Cardiac muscle cell (in vitro differentiated cells and primary cell): ENCODE results near the gene HYAL2. TPM values are rescaled to one million over a fixed set of nuclear protein-coding genes. Genes with fewer than 3 reads are reported as not detected.
A peak's percentile ranks its signal among the peaks of the same experiment; 100 is the strongest.

Source experiments
- DNase-seq, 2 donors: peaks; one replicate each; pipeline versions ENCODE4 v3.0.0 to v3.0.0-alpha.2; 2010 to 2017; ENCODE audit warnings: low read depth in 1 of 2, low spot score in 1 of 2
- H3K27ac ChIP-seq: fragments of 200-600 bp; sonication (generic); 2 replicates; pipeline ENCODE4 v1.5.1; 2016
- H3K27me3 ChIP-seq: fragments of 200-600 bp; sonication (generic); 2 replicates; pipeline ENCODE4 v1.6.0; 2016; ENCODE audit warnings: control low read depth
- H3K36me3 ChIP-seq: fragments of 200-600 bp; sonication (generic); 2 replicates; pipeline ENCODE4 v1.5.1; 2016; ENCODE audit warnings: control low read depth
- H3K4me1 ChIP-seq: fragments of 200-600 bp; sonication (generic); 2 replicates; pipeline ENCODE4 v1.8.1; 2017; ENCODE audit warnings: low read depth, mild to moderate bottlenecking, mixed run types
- H3K4me3 ChIP-seq: fragments of 200-600 bp; sonication (generic); 2 replicates; pipeline ENCODE4 v1.5.1; 2016; ENCODE audit warnings: mild to moderate bottlenecking
- H3K9me3 ChIP-seq: fragments of 200-600 bp; sonication (generic); 2 replicates; pipeline ENCODE4 v1.5.1; 2017; ENCODE audit warnings: low read depth, mild to moderate bottlenecking, control low read depth
- polyA plus RNA-seq: library from polyadenylated mRNA; unstranded; fragments of >200 nt; fragmentation: Nextera tagmentation; extraction: Ambion mirVana; gene quantifications from 2 replicates; pipeline ENCODE4 v1.2.1, GENCODE V29; 2016
- total RNA-seq: library from RNA; depleted of rRNA; stranded (reverse); fragments of >200 nt; gene quantifications from 2 replicates; pipeline ENCODE4 v1.2.3, GENCODE V29; 2016
- TF ChIP-seq, protein P1 (sequence below): IDR thresholded peaks from 2 replicates; pipeline ENCODE4 v1.5.1; 2012; ENCODE audit warnings: low read depth, mild to moderate bottlenecking, low read length

HYAL2 gene
- total and polyA plus RNA-seq, 2 experiments from 2014 or later, result 88.3 to 124 TPM

DNA sequence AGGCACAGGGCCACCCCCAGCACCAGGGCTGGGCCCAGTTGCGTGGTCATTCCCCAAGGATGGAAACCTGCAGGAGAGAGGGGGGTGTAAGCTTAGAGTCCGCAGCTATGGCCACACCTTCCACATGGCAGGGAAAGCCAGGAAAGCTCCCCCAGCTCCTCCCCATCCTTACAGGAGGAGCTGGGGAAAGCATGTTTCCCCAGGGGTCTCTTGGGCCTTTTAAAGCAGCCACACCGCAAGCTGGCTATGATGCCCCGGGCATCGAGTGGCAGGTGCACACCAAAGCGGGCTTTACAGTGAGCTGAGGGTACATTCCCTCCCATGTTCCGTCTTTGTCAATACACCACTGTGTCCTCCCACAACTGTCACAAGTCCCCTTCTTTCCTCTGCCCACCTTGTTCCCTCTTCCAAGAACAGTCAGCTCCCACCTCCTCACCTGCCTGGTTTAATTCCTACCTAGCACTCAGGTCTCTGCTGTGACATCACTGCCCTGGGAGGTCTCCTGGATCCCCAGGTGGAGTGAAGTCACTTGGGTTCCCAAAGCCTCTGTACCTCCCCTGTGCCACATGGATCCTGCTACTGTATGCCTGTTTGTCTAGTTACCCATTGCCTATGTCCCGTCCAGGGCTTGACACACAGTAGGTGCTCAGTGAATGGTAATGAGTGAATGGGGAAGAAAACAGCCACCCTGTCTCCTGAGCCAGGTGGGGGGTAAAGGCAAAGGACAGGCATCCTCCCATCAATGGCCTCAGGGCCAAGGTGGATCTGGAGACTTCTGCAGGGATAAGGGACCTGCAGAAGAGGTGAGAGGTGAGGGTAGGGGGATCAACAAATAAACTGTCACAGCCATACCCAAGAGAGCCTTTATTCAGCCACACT lies 26.8 kb downstream of the HYAL2 start:
- TF ChIP-seq, protein P1, sequence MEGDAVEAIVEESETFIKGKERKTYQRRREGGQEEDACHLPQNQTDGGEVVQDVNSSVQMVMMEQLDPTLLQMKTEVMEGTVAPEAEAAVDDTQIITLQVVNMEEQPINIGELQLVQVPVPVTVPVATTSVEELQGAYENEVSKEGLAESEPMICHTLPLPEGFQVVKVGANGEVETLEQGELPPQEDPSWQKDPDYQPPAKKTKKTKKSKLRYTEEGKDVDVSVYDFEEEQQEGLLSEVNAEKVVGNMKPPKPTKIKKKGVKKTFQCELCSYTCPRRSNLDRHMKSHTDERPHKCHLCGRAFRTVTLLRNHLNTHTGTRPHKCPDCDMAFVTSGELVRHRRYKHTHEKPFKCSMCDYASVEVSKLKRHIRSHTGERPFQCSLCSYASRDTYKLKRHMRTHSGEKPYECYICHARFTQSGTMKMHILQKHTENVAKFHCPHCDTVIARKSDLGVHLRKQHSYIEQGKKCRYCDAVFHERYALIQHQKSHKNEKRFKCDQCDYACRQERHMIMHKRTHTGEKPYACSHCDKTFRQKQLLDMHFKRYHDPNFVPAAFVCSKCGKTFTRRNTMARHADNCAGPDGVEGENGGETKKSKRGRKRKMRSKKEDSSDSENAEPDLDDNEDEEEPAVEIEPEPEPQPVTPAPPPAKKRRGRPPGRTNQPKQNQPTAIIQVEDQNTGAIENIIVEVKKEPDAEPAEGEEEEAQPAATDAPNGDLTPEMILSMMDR, result no peak
- Histone ChIP-seq H3K27ac (no peak overlapping the region), H3K9me3 (no peaks in the 10 kb centered on the region), H3K36me3 (no peaks in the 10 kb centered on the region), H3K4me1 (peaks cover 10% of the 10 kb centered on the region), H3K4me3 (no peak overlapping the region), H3K27me3 (no peaks in the 10 kb centered on the region)
- no peak for DNase-seq

DNA sequence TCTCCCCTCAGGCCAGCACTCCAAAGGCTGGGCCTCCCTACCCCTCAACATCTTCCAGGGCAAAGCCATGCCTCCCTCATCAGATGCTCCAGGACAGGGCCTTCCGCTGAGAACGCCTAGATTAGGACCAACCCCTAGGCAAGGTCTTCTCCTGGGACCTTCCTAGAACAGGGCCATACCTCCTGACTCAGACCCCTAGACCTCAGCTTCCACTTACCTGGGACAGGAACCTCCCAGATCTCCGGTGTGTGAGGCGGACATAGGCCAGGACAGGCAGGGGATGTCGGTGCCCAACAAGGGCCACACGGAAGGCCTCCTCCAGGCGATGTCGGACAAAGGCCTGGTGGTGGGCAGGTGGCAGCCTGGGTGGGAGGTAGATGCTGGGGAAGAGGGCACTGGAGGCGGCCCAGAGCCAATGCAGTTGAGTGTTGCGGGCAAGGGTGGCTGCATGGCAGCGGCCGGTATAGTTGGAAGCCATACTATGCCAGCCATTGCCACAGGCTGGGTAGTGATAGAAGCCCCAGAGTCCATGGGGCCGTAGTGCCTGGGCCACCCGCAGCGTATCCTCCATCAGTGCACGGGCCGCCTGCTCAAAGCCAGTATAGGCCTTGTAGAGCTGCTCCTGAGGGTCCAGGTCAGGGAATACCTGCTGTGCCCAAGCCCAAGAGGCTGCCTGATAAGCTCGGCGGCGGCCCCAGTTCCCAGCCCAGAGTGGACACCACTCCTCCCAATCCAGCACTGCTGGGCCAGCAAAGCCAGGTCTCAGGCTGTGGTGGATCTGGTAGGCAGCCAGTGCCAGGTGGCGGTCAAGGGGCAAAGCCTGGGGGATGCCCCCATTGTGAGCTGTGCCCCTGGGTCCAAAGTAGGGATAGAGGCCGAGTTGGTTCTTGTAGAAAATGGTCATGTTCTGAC lies 27.8 kb downstream of the HYAL2 start:
- Histone ChIP-seq H3K9me3 (no peaks in the 10 kb centered on the region), H3K27me3 (no peaks in the 10 kb centered on the region), H3K36me3 (no peaks in the 10 kb centered on the region), H3K4me3 (no peak overlapping the region), H3K4me1 (peaks cover 10% of the 10 kb centered on the region), H3K27ac (no peak overlapping the region)
- TF ChIP-seq, protein P1, result no peak
- DNase-seq, result no peak

DNA sequence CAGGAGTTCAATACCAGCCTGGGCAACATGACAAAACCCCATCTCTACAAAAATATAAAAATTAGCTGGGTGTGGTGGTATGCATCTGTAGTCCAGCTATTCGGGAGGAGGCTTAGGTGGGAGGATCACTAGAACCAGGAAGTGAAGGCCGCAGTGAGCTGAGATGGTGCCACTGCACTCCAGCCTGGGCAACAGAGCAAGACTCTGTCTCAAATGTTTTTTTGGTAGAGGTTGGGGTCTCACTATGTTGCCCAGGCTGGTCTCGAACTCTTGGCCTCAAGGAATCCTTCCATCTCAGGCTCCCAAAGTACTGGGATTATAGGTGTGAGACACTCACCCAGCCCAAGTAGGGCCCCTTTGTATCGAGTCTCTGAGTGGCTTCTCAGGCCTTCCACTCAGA lies 28.5 kb downstream of the HYAL2 start:
- no peaks in the 10 kb centered on the region for H3K27me3 ChIP-seq
- H3K4me1 ChIP-seq, result peaks cover 10% of the 10 kb centered on the region
- H3K27ac ChIP-seq, result no peak overlapping the region
- no peak overlapping the region for H3K4me3 ChIP-seq
- no peaks in the 10 kb centered on the region for H3K36me3 ChIP-seq
- no peak for DNase-seq
- TF ChIP-seq, protein P1, result no peak
- H3K9me3 ChIP-seq, result no peaks in the 10 kb centered on the region

DNA sequence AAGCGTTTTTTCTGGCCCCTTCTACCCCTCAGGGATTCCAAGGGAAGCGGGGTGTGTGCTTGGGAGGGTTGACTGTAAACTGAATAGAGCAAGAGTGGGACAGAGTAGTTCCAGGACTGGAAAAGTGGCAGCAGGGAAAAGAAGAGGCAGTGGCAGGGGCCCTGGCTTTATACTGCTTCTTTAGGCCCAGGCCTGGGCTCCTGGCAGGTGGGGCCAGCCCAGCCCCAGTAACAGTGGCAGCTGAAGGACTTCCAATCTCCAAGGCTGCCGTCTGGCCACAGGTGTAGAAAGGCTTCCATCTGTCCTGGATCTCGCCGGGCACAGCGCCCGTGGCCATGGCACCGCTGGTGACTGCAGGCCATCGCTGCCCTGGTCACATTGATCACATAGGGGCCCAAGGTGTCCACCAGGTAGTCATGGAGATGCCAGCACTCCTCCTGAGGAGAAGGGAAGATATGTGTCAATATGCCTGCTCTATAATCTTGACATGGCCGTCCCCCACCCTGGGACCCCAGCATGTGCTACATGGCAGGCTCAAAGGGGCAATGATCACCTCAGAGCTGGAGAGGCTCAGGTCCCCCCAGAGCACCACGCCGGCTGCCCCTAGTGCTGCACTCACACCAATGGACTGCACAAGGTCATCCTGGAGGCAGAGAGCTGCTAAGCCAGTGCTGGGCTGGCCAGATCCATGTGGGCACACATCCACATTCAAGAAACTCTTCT lies 29.3 kb downstream of the HYAL2 start:
- no peak for DNase-seq
- Histone ChIP-seq H3K27ac (peak overlapping the region; percentile 52), H3K4me3 (no peak overlapping the region), H3K4me1 (peaks cover 4% of the 10 kb centered on the region), H3K9me3 (no peaks in the 10 kb centered on the region), H3K36me3 (no peaks in the 10 kb centered on the region), H3K27me3 (no peaks in the 10 kb centered on the region)
- TF ChIP-seq, protein P1, result no peak
